Measurements from ENCODE around the gene VAX1.
"Not testable (repeated sequence)": the region's sequence is repeated elsewhere in the genome, so short reads cannot be mapped to it uniquely, and the experiment has no call there.

The VAX1 gene

DNA sequence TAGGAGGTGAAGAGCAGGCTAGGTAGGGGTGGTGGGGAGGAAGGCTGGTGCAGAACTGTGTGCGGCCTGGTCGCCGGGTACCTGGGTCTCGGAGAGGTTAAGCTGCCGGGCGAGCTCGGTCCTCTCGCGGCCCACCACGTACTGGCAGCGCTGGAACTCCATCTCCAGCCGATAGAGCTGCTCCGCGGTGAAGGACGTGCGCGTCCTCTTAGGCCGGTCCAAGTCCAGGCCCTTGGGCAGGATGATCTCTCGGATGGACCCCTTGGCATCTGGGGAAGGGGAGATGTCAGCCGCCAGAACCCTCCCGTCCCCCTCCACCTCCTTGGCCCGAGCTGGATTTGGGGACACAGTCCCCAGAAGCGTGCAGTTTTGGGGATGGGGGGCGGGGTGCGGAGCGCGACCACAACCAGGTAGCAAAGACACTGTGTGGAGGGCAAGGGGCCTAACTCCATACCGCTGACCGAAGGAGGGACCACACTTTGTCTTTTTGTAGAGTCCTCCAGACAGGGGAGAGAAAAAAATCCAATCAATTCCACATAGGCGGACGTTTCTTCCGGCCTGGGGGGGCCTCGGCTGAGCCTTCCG, 1.6 kb downstream of the VAX1 start:
- no peak for DNase-seq (ENCODE audit: low read depth, low spot score)

DNA sequence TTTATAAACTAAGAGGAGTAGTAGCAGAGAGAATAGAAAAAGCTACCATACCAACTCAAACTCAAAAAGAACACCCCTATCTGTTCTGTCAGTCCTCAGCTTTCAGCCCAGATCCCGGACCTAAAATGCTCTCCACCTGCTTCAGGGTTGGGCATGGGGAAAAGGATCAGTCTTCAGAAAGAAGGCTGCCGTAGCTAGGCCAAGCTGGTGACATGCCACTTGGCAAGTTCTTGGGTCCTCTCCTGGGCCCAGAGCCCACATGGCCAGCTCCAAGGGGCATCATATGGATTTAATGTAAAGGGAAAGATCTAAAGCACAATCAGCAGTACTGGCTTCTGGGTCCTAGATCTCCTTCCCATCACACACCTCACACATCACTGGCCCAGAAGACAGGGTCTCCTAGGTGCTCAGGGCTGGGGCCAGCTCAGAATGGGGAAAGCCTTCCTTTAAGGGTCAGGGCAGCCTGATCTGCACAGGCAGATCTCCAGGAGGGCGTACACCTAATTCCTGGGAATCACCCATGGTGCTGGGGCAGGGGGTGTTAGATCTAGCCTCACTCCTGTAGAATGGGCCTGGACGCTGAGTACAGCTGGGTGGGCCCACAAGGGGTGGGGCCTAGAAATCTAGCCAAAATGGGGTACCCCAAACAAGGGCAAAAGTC, 2.5 kb downstream of the VAX1 start:
- no peak for DNase-seq (ENCODE audit: low read depth, low spot score)

DNA sequence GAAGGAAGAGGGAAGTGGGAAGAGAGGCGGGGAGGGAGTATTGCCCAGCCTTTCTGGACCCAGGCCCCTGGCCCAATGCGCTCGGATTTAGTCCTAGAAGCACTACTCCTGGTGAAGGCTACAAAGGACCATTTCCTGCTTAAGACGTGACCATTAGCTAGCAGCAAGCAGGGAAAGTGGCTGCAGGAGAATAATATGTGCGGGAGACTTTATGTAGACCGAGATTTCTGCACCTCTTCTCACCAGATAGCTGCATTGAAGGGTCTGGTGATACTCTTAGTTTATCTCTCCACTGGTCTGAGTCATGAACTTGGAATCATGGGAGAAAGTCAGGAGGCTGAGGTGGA, 3.1 kb downstream of the VAX1 start:
- no peak for DNase-seq (ENCODE audit: low read depth, low spot score)

GRCh38 chr10:117134306-117135025, 3.6 kb downstream of the VAX1 start:
- no peak for DNase-seq (ENCODE audit: low read depth, low spot score)

- no peak for DNase-seq (ENCODE audit: low read depth, low spot score)
Observed at GRCh38 chr10:117134056-117134305, 4.1 kb downstream of the VAX1 start.

- DNase-seq (ENCODE audit: low read depth, low spot score), result no peak
Observed at GRCh38 chr10:117133273-117134055, 4.6 kb downstream of the VAX1 start.

- no peak for DNase-seq (ENCODE audit: low read depth, low spot score)
Observed at GRCh38 chr10:117132751-117133231, 5.3 kb downstream of the VAX1 start.

- DNase-seq (ENCODE audit: low read depth, low spot score), result no peak
Observed at GRCh38 chr10:117131376-117132327, 6.4 kb downstream of the VAX1 start.

- no peak for DNase-seq (ENCODE audit: low read depth, low spot score)
Observed at GRCh38 chr10:117130862-117131375, 7.2 kb downstream of the VAX1 start.

DNA sequence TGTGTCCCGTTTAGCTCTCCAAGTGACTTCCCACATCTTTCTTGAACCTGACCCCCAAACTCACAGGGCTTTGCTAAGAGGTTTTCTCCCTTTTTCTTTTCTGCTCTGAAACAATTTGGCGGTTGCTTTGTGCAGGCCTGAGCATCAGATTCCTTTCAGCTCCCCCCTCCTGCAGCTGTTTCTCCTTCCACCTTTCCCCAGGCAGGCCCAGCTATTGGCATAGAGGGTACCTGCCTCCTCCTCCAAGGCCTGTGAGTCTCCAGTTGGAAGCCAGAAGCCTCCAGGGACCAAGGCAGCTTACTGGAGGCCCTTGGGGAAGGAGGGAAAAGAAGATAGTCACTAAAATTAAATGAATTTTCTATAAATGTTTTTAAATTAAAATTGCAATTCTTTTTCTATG, 7.7 kb downstream of the VAX1 start:
- DNase-seq (ENCODE audit: low read depth, low spot score), result no peak

GRCh38 chr10:117126645-117127044, 11.4 kb downstream of the VAX1 start:
- DNase-seq (ENCODE audit: low read depth, low spot score), result not testable (repeated sequence)

- DNase-seq (ENCODE audit: low read depth, low spot score), result no peak
Observed at GRCh38 chr10:117126034-117126433, 12.0 kb downstream of the VAX1 start.

DNA sequence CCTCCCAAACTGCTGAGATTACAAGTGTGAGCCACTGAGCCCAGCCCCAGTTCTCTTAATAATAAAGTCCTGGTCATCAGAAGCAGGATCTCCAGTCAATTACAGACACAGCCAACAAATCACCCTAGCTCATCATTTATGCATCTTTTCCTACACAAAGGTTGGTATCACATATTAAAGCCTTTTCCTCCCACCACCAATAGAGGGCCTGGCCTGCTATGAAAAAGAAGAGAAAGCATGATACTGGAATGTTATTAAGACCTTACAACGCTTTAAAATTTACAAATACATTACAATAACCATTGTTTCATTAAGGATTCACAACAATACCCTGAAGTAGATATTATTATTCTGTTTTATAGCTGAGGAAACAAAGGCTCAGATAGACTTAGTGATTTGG, 25.9 kb downstream of the VAX1 start:
- no peak for DNase-seq (ENCODE audit: low read depth, low spot score)

- no peak for DNase-seq (ENCODE audit: low read depth, low spot score)
Observed at GRCh38 chr10:117107238-117107637, 30.8 kb downstream of the VAX1 start.

DNA sequence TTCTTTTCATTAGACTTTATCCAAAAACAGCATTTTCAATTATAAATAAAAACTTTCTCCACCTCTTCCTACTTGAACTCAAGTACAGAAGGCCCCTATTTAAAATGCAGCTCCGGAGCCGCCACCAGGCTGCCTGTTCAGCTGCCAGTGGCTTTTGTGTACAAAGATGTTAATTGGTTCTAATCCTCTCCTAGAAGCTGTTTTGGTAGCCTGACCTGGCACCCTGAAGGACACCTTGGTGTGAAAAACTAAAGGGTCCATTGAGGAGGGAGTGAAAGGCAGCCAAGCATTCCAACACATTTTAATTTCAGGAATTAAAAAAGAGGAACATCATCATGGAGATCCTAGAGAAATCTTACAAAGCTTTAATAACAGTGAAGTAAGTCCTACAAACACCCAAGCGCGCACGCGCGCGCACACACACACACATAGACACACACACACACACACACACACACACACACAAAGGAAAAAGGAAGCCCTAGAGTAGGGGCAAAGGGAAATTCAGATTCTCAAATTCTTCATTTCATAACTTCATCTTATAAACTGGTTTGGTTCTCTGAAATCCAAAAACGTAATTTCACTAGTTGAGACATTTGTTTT, 41.4 kb downstream of the VAX1 start:
- DNase-seq (ENCODE audit: low read depth, low spot score), result no peak

GRCh38 chr10:117094856-117095255, 43.2 kb downstream of the VAX1 start:
- DNase-seq (ENCODE audit: low read depth, low spot score), result no peak

DNA sequence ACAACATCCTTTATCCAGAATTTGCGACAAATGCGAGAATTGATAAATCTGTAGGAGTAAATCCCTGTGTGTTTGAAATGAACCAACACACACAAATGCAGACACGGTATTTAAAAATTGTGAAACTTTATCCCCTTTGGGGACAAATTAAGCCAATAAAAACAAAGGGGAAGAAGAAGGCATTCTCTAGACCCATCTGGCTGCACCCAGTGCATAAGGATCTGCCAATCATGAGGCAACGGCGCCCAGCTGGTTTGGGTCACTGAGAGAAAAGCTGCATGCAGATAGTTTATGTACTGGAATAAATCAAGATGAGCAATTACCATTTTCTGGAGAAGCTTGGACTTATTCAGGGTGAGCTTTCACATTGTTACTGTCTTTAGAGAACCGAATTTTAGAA, 45.7 kb downstream of the VAX1 start:
- DNase-seq (ENCODE audit: low read depth, low spot score), result no peak

- DNase-seq (ENCODE audit: low read depth, low spot score), result no peak
Observed at GRCh38 chr10:117090834-117091233, 47.2 kb downstream of the VAX1 start.

- no peak for DNase-seq (ENCODE audit: low read depth, low spot score)
Observed at GRCh38 chr10:117087521-117087920, 50.5 kb downstream of the VAX1 start.

DNA sequence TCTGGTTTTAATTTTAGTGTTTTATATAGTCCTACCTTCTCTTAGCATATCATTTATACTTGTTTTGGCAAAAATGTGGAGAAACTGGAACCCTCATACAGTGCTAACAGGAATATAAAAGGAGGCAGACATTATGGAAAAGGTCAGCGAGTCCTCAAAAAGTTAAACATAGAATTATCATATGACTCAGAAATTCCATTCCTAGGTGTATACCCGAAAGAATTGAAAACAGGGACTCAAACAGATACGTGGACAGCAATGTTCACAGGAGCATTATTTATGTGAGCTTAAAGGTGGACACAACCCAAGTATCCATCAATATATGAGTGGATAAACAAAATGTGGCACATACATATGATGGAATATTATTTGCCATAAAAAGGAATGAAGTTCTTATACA, 51.5 kb downstream of the VAX1 start:
- no peak for DNase-seq (ENCODE audit: low read depth, low spot score)

Measured in activated CD4-positive, CD25-positive, alpha-beta regulatory T cell treated with anti-CD3 and anti-CD28 coated beads, Interleukin-2, amount 50 U/mL, for 16 hours (primary cell).